SK-N-DZ (cell line): ENCODE results near the gene TMEM119.
A peak's percentile ranks its signal among the peaks of the same experiment; 100 is the strongest.

Source experiments
- DNase-seq: peaks from one replicate; pipeline ENCODE4 v3.0.0-alpha.2; 2015; ENCODE audit warnings: low spot score

The TMEM119 gene

GRCh38 chr12:108616941-108617858, 19.3 kb upstream of the TMEM119 start:
- DNase-seq: no peak

- no peak for DNase-seq
These were observed 18.5 kb upstream of the TMEM119 start for GRCh38 chr12:108616359-108616758.

GRCh38 chr12:108615918-108616317, 18.0 kb upstream of the TMEM119 start:
- DNase-seq: no peak

- DNase-seq: no peak
These were observed 16.8 kb upstream of the TMEM119 start for GRCh38 chr12:108614639-108615038.

GRCh38 chr12:108614041-108614440, 16.2 kb upstream of the TMEM119 start:
- no peak for DNase-seq

GRCh38 chr12:108613548-108613947, 15.7 kb upstream of the TMEM119 start:
- DNase-seq: no peak

- DNase-seq: no peak
These were observed 15.0 kb upstream of the TMEM119 start for GRCh38 chr12:108612788-108613282.

GRCh38 chr12:108611884-108612415, 14.1 kb upstream of the TMEM119 start:
- DNase-seq: peak; percentile 55

- no peak for DNase-seq
These were observed 13.1 kb upstream of the TMEM119 start for GRCh38 chr12:108610856-108611605.

GRCh38 chr12:108610336-108610815, 12.5 kb upstream of the TMEM119 start:
- no peak for DNase-seq

GRCh38 chr12:108609537-108610335, 11.9 kb upstream of the TMEM119 start:
- DNase-seq: no peak

- no peak for DNase-seq
These were observed 10.7 kb upstream of the TMEM119 start for GRCh38 chr12:108608616-108609015.

GRCh38 chr12:108607981-108608600, 10.2 kb upstream of the TMEM119 start:
- DNase-seq: no peak

- DNase-seq: no peak
These were observed 8.6 kb upstream of the TMEM119 start for GRCh38 chr12:108606492-108606891.

- DNase-seq: no peak
These were observed 8.0 kb upstream of the TMEM119 start for GRCh38 chr12:108605690-108606406.

GRCh38 chr12:108605000-108605689, 7.3 kb upstream of the TMEM119 start:
- no peak for DNase-seq

- DNase-seq: no peak
These were observed 6.5 kb upstream of the TMEM119 start for GRCh38 chr12:108604208-108604941.

- DNase-seq: no peak
These were observed 5.9 kb upstream of the TMEM119 start for GRCh38 chr12:108603743-108604142.
